Measurements from ENCODE around the gene FITM2.
"Not testable (repeated sequence)": the region's sequence is repeated elsewhere in the genome, so short reads cannot be mapped to it uniquely, and the experiment has no call there.

The FITM2 gene

GRCh38 chr20:44331201-44331600 is 20.2 kb upstream of the FITM2 start:
- DNase-seq (ENCODE audit: low read depth) = no peak

- no peak for DNase-seq (ENCODE audit: low read depth)
Measured at GRCh38 chr20:44328428-44328827, 17.4 kb upstream of the FITM2 start.

- not testable (repeated sequence) for DNase-seq (ENCODE audit: low read depth)
Measured at GRCh38 chr20:44327748-44328147, 16.7 kb upstream of the FITM2 start.

- DNase-seq (ENCODE audit: low read depth) = no peak
Measured at GRCh38 chr20:44326391-44327159, 15.6 kb upstream of the FITM2 start.

GRCh38 chr20:44324343-44324742 is 13.3 kb upstream of the FITM2 start:
- DNase-seq (ENCODE audit: low read depth) = no peak

GRCh38 chr20:44319839-44320422 is 8.9 kb upstream of the FITM2 start:
- no peak for DNase-seq (ENCODE audit: low read depth)

- DNase-seq (ENCODE audit: low read depth) = no peak
Measured at GRCh38 chr20:44314870-44315269, 3.9 kb upstream of the FITM2 start.

- DNase-seq (ENCODE audit: low read depth) = peak; percentile 62
Measured at GRCh38 chr20:44309763-44310663, 989 bp downstream of the FITM2 start.

- DNase-seq (ENCODE audit: low read depth) = no peak
Measured at GRCh38 chr20:44306927-44307326, 4.1 kb downstream of the FITM2 start.

GRCh38 chr20:44304383-44304782 is 6.6 kb downstream of the FITM2 start:
- no peak for DNase-seq (ENCODE audit: low read depth)

GRCh38 chr20:44302736-44303135 is 8.3 kb downstream of the FITM2 start:
- DNase-seq (ENCODE audit: low read depth) = no peak

- no peak for DNase-seq (ENCODE audit: low read depth)
Measured at GRCh38 chr20:44302026-44302669, 8.9 kb downstream of the FITM2 start.

- DNase-seq (ENCODE audit: low read depth) = no peak
Measured at GRCh38 chr20:44301285-44301684, 9.7 kb downstream of the FITM2 start.

GRCh38 chr20:44299011-44299535 is 11.9 kb downstream of the FITM2 start:
- not testable (repeated sequence) for DNase-seq (ENCODE audit: low read depth)

- no peak for DNase-seq (ENCODE audit: low read depth)
Measured at GRCh38 chr20:44297721-44298120, 13.3 kb downstream of the FITM2 start.

- no peak for DNase-seq (ENCODE audit: low read depth)
Measured at GRCh38 chr20:44296011-44296410, 15.0 kb downstream of the FITM2 start.

- DNase-seq (ENCODE audit: low read depth) = no peak
Measured at GRCh38 chr20:44291754-44292153, 19.2 kb downstream of the FITM2 start.

GRCh38 chr20:44288252-44288651 is 22.8 kb downstream of the FITM2 start:
- no peak for DNase-seq (ENCODE audit: low read depth)

- DNase-seq (ENCODE audit: low read depth) = no peak
Measured at GRCh38 chr20:44287272-44288097, 23.5 kb downstream of the FITM2 start.

- DNase-seq (ENCODE audit: low read depth) = no peak
Measured at GRCh38 chr20:44284032-44284431, 27.0 kb downstream of the FITM2 start.

- DNase-seq (ENCODE audit: low read depth) = no peak
Measured at GRCh38 chr20:44282192-44282591, 28.8 kb downstream of the FITM2 start.

Data from fibroblast of the conjunctiva (primary cell).